Hematopoietic multipotent progenitor cell (in vitro differentiated cells): Measurements from ENCODE around the gene RHOF. TPM values are rescaled to one million over a fixed set of nuclear protein-coding genes. Genes with fewer than 3 reads are reported as not detected.

ENCODE experiments used
- DNase-seq, 3 donors: peaks; one replicate each; pipeline ENCODE4 v3.0.0-alpha.2; 2011 to 2015; ENCODE audit warnings: low read depth in 2 of 3, low spot score in 2 of 3
- total RNA-seq: library from RNA; depleted of rRNA; stranded (reverse); fragments of >200 nt; gene quantifications from one replicate; pipeline ENCODE4 v1.2.3, GENCODE V29; 2012

RHOF gene
- total RNA-seq, 1 donor, result 74.3 TPM

GRCh38 chr12:121806009-121806545 lies 12.6 kb upstream of the RHOF start:
- peak in 1 of 3 donors; percentile 33 for DNase-seq

- DNase-seq, result peak in 1 of 3 donors; percentile 30
Observed at GRCh38 chr12:121805171-121806008, 11.9 kb upstream of the RHOF start.

GRCh38 chr12:121804417-121805111 lies 11.1 kb upstream of the RHOF start:
- DNase-seq, result peak in 2 of 3 donors; percentile 65 to 68

- DNase-seq, result peak in 2 of 3 donors; percentile 38 to 66
Observed at GRCh38 chr12:121803861-121804416, 10.5 kb upstream of the RHOF start, which contains the start of gene SETD1B. Gene SETD1B (plus strand): TSS chr12:121804009. CDS start chr12:121804738, 729 bp downstream.

GRCh38 chr12:121802843-121803698 lies 9.6 kb upstream of the RHOF start:
- DNase-seq, result peak; percentile 87 to 97 (median 91)

GRCh38 chr12:121802485-121802842 lies 9.0 kb upstream of the RHOF start:
- no peak for DNase-seq

GRCh38 chr12:121801595-121802484 lies 8.4 kb upstream of the RHOF start:
- DNase-seq, result peak in 1 of 3 donors; percentile 27

GRCh38 chr12:121800694-121801594 lies 7.5 kb upstream of the RHOF start:
- peak in 2 of 3 donors; percentile 76 to 81 for DNase-seq

- peak in 2 of 3 donors; percentile 62 to 67 for DNase-seq
Observed at GRCh38 chr12:121799842-121800693, 6.6 kb upstream of the RHOF start.

- DNase-seq, result peak in 2 of 3 donors; percentile 60 to 69
Observed at GRCh38 chr12:121799156-121799841, 5.8 kb upstream of the RHOF start.

- DNase-seq, result no peak
Observed at GRCh38 chr12:121798787-121799155, 5.3 kb upstream of the RHOF start.

- no peak for DNase-seq
Observed at GRCh38 chr12:121797937-121798786, 4.7 kb upstream of the RHOF start.

- no peak for DNase-seq
Observed at GRCh38 chr12:121796855-121797751, 3.6 kb upstream of the RHOF start.

GRCh38 chr12:121795034-121795968 lies 1.8 kb upstream of the RHOF start:
- DNase-seq, result peak in 2 of 3 donors; percentile 87 to 89
